HG03097 (cell line): ENCODE results near the gene SMOC2.
"Not testable (repeated sequence)": the region's sequence is repeated elsewhere in the genome, so short reads cannot be mapped to it uniquely, and the experiment has no call there.

Source experiments
- ATAC-seq: cut with Tn5 transposase; IDR thresholded peaks from one replicate; pipeline ENCODE4 v1.9.1; 2021; ENCODE audit not compliant: unreplicated experiment, low FRiP score

SMOC2 gene

DNA sequence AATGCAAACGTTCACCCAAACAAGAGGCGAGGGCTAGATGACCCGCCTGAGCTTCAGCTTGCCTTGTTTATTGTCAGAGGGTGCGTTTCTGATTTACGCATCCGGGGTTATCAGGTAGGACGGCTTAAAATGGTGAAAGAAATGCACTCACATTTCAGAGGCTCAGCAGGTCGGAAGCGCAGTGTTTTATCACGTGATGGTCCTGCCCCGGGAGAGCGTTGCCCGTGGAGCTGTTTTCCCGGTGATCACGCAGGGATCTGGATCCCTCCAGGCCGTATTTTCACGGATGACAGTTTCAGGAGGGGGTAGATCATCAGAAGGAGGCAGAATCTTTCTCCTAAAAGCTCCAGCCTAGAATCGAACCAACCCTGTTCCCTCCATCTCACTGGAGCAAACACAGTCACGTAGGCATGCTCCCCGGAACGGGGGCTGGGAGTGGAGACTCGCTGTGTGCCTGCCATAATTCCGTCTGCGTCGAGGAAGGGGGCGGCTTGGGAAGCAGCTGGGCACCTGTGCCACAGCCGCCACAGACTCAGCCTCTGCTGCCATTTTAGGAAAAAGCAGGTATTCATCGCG lies 121.7 kb downstream of the SMOC2 start:
- ATAC-seq: no peak

DNA sequence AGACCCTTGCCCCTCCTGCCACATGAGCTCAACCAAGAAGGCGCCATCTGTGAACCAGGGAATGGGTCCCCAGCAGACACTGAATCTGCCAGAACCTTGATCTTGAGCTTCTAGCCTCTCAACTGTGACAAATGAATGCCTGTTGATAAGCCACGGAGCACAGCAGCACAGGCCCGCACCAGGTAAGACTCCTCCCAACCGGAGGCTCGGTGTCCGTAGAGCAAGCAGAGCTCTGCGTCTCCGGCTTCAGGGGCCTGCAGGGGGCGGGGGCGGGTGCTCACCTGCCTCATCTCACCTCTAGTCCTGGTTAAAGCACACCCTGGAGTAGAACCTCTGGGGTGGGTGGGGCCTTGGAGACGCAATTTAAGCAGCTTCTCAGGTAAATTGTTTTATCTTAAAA lies 122.7 kb downstream of the SMOC2 start:
- no peak for ATAC-seq

DNA sequence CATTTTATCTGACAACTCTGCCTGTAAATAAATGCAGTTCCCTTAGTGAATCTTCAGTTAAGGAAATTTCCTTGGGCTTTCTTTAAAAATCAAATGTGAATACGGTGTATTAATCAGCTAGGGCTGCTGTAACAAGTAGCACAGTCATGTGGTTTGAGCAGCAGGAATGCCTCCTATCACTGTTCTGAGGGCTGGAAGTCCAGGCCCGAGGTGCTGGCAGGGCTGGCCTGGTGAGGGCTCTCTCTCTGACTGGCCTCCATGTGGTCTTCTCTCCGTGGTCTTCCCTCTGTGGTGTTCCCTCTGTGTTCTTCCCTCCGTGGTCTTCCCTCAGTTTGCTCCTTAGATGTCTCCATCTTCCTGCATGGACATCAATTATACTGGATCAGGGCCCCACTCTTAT lies 124.1 kb downstream of the SMOC2 start:
- ATAC-seq: no peak

DNA sequence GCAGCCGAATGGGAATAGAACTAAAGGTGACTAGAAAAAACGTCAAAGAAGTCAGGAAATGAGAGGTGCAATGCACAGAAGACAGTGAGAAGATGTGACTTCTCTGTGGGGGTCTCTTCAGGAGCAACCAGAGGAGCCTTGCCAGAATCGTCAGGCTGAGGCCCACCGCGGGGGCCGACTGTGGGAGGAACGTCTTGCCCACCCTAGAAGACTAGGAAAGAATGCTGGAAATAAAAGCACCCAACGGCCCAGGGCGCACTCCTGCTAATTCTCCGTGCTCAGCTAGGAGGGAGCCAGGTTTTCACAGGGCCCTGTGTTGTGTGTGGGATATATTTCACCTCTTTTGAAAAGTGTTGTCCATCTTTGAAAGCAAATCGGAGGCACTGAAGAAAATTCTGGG lies 129.2 kb downstream of the SMOC2 start:
- ATAC-seq: no peak

DNA sequence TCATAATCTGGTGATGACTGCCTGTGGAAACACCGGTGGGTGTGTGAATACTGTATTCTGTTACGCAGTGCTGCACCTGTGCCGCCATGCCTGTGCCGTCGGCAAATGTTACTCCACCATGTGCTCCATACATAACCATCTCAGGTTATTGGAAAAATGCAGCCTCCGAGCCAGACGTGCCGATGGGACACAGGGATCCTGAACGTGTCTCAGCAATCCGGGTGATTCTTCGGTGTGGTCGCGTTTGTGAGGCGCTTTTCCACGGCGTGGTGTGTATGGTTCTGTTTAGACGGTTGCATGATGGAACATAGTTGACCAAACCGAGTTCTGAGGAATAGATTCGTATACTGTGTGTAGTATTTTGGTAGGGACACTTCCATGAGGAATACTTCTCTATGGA lies 130.3 kb downstream of the SMOC2 start:
- no peak for ATAC-seq

DNA sequence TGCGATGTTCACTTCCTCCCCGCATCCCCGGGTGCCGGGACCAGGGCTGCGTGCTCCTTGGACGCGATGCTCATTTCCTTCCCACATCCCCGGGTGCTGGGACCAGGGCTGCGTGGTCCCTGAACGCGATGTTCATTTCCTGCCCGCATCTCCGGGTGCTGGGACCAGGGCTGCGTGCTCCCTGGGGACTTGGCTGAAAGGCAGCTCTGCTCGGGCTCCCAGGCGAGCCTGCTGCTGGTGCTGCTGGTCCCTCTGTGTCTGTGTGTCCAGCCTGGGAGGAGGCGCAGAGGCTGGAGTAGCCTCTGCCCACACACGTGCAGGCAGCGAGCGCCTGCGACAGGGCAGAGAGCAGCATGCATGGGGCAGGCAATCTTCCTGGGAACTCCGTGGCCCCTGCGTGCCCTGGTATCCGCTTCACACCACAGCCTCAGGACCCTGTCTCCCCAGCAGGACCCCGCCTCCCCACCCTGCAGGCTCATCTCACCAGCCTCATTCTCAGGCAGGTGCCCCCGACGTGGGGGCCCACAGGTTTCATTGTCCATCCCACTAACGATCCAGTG lies 132.4 kb downstream of the SMOC2 start:
- not testable (repeated sequence) for ATAC-seq

DNA sequence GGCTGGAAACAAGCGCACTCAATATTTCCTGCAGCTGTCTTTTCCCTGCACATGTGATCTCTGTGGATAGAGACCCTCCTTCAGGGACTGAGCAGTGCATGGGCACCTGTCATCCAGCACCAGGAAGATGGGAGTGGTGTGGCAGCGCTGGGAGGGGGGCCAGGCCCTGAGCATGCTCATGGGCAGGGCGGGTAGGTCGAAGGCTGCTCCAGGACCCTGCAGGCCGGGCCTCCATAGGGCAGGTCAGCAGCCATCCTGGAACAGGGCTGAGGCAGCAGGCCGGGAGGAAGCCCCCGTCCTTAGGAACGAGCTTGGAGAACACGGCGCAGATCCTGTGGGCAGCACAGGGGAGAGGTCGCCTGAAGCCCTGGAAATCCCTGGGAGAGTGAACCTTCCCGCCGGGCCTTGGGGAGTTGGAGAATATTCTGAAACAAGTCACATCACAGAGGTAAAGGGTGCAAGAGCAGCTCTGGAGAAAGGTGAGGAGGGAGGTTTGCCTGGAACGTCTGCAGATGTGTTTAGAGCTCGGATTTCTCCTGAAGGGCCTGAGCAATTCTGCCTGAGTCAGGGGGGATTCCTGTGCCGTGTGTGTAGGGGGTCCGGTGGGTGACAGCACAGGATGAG lies 133.2 kb downstream of the SMOC2 start:
- ATAC-seq: no peak

DNA sequence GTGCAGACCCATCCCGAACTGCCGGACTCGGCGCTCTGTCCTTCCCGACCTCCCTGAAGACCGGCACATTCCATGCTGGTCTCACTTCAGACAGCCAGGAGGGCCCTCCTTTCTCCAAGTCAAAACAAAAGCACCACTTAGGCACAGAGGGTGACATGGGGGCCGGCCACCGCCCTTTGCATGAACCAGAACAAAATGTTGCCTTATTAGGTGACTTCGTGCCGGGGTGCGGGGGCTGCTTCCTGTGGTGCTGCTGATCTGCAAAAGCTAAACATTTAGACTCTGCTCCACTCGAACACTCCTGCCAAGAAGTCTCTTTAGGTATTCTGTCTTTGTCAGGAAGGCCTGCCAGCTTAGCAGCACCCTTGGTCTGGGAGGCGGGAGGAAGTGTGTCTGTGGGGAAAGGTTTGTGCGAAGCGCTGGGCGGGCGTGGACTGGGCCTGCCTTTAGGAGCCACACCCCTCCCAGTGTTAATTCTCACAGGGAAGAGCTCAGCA lies 133.8 kb downstream of the SMOC2 start:
- ATAC-seq: no peak

DNA sequence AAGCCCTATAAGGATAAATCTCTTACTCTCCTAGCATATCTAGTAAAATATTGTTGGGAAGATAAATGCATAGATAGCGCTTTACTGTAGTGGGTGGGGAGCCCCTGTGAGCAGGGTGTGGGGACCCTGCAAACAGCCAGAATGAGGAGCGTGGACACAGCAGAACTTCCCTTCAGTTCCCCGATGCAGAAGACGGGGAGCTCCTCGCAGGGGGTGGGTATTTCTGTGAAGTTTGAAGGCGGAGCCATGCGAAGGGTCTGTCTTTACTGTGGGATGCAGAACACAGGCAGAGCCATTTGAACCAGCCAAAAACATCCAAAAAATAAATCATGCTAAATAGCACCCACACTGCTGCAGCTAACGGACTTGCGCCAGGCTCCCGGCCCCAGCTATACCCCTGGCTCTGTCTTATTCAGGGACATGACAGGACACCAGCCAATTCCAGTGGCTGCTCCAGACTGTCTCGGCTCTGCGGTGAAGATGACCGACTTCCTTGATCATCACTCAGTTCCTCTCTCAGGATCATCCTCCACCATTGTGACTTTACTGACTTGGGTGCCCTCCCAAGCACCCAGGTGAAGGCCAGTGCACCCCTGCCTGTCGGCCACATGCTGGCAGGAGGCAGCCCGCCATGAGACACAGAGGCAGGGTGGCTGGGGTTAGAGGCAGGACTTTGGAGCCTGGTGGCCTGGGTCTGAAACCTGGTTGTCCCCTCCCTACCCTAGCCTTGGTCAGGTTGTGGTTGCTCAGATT lies 134.5 kb downstream of the SMOC2 start:
- no peak for ATAC-seq

DNA sequence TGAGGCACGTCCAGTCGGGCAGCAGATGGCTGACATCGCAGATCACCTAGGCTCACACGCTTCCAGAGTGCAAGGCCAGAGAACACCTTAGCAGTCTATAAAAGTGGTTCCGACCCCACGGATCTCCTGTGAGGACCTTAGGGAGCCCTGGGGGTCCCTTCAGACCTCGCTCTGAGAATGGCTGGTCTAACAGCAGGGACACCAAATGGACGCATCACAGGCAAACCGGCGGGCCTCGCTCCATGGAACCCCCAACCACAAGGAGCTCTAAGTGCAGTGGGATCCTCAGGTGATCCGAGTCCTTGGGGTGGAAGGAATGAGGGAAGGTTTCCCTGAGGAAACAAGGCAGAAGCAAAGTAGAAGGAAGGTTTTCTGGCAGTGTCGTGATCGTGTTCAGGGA lies 135.4 kb downstream of the SMOC2 start:
- no peak for ATAC-seq

DNA sequence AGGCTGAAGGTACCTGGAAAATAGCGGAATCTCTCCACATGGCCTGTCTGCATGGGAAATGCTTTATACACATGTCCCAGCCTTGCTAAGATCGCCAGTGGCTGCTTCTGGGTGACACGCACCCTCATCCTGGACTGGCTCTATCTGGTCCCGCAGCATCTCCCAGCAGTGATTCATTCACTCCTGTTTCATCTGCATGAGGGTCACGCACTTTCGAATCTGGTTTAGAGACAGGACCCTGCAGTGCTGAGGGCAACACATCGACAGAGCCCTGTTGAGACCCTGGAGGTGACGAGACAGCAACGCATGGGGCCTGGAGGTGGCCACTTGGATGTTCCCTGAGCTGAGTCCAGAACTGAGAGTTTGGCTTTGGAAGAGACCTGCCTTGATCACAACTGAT lies 136.5 kb downstream of the SMOC2 start:
- ATAC-seq: no peak

DNA sequence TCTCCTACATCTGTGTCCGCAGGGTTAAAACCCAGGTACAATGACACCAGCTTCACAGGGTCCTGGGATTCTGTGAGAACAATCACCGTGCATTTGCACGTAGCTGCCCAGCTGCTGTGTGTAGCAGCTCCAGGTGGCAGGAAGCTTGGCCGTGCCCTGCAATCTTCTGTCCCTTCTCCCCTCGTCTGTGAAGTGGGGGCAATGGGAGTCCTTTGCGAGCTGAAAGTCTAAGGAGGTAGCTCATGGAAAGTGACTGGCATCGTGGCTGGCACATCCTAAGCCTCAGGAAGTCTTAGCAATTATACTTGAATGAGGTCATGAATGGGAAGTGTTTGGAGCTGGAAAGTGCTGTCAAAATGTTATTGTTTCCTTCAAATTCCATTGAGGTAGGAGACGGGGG lies 137.1 kb downstream of the SMOC2 start:
- no peak for ATAC-seq

DNA sequence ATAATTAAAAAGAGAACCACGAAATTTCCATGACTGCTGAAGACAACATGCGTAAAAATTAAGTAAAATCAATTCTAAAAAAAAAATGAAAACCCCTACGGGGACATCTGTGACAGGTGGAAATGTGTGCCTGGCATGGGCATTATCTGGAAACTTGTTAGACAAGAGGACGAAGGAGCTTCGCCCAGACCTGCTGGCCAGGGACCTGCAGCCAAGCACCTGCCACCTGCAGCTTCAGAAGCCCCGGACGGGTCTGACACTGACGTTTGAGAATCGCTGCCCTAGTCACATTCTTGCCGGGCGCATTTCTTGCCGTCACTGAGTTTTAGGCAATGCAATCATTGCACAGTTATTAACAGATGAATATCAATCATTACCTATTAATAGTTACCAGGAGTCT lies 140.3 kb downstream of the SMOC2 start:
- no peak for ATAC-seq

DNA sequence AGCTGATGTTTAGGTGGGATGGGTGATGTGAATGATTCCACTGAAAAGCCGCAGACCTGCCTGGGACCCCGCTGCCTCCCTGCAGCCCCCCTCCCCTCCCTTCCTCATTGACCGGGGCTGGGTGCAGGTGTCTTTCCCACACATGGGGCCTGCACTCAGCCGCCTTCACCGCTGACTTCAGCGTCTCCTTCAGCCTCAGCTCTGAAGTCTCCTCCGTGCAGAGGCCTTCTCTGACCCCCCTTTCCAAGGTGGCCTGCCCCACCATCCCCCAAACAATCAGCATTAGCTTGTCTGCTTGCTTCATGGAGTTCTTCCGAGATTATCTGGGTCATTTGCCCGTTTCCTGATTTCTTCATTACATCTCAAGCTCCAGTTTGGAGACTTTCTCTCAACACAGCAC lies 140.7 kb downstream of the SMOC2 start:
- ATAC-seq: no peak

DNA sequence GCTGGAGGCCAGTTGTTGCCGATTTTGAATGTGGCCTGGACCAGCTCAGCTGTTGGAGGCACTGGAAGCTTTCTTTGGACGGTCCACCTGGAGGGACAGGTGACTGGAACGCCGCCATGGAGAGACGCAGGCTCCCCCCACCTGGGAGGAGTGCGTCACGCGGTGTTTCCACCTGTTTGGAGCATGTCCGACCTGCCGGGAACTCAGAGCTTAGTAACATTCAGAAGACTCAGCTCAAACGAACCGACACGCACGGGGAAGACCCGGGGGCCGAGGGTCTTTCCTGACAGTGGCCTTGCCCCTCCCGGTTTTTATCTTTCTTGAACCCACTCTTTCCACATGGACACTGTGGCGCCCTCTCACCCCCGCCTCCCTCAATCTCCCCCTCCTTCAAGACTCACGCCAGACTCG lies 141.6 kb downstream of the SMOC2 start:
- no peak for ATAC-seq

DNA sequence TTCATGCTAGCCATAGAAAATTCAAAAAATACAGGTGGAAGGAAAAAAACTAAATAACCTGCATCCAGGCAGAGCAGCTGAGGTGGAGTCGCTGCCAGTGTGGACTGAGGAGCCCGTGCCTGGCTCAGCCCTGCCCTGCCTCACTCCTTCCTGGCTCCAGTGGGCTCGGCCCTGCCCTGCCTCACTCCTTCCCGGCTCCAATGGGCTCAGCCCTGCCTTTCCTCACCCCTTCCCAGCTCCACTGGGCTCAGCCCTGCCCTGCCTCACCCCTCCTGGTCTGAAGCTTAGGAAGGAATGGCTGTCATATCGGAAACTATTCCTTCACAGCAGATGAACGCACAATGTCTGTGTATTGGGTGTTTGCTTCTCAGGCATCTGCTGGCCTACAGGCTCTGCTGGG lies 142.1 kb downstream of the SMOC2 start:
- ATAC-seq: no peak

DNA sequence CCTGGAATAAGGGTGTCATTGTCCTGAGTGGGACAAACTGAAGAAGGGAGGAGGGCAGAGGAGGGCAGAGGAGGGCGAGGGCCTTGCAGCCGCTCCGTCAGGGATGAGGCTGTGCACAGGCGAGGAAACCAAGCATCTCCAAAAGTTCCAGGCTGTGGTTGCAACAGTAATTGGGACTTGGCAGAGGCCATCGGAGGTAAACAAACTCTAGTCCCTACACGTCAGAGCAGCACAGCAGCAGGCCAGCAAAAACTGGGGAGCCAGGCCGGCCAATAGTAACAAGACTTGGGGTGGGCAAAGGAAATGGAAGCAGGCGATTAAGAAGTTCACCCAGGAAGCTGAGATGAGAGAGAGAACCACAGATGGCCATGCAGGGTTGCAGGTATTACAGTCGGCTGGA lies 142.8 kb downstream of the SMOC2 start:
- ATAC-seq: no peak

DNA sequence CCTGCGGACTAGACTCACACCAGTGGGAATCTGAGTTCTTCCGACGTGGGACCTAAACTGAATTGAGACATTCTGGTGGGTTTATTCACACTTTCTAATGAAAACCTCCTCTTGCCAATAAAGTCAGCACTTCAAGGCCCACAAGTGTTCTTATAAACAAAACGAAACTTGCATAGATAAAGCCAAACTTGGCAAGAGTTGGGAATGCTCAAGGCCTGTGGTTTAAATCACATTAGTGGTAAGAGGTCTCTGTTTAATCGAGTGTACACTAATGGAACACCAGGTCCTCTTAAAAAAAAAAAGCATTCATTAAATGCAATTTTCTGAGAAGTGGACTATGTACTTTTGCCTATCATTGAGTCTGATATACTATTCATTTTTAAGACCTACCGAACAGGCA lies 143.3 kb downstream of the SMOC2 start:
- ATAC-seq: no peak

DNA sequence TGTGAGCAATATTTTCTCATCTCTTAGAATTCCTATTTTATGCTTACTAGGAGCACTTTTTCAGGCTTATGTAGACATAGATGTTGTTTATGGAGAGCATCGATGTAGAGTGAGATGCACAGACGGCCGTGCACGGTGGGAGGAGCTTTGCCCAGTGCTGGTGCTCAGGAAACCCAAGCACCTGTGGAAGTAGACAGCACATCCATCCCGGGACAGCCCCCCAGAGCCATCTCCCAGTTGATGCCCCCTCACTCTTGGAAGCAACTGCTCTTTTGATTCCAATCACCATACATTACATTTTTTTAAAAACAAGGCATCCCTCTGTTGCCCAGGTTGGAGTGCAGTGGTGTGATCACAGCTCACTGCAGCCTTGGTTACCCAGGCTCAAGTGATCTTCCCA lies 143.7 kb downstream of the SMOC2 start:
- no peak for ATAC-seq

DNA sequence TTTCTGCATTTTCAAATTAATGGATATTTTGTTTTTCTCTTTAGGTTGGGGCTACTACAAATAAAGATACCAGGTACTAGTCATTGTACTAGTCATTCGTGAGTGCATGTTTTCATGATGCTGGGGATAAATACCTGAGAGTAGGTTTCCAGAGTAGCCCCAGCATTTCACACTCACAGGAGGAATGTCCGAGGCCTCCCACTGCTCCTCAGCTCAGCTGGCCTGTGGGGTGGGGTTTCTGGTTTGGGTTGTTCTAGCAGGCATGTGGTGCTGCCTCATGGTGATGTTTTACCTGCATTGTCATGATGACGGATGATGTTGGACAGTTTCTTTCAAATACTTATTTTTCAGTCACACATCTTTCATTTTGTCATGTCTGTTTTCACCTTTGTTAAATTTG lies 144.5 kb downstream of the SMOC2 start:
- ATAC-seq: no peak

DNA sequence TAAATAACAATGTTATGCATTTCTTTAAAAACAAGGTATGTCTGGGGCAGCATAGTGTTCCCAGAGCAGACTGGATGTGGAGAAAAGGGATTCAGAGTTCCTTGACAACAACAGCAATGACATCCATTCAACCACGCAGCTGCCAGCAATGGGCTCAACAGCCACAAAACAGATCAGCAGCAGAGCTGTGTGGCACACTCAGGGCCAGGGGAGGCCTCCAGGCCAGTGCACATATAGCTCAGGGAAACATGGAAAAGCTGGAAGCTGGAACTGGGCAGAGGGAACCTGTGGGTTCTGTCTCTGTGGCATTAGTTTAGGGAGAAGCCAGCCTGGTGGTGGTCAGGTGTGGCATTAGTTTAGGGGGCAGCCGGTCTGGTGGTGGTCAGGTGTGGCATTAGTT lies 148.3 kb downstream of the SMOC2 start:
- no peak for ATAC-seq

DNA sequence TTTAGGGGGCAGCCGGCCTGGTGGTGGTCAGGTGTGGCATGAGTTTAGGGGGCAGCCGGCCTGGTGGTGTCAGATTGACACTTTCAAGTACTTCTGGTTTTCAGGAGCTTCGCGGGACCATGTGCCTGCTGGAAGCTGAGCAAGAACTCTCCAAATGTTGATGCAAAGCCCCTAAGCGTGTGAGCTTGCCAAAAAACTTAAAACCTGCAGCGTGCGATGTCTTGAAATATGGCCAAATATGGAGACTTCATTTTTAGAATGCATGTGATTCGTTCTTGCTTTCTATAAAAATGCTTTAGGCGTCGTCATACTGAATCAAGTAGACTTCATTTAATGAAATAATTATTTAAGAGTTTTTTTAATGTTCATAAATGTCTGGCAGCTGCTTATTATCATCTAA lies 149.4 kb downstream of the SMOC2 start:
- no peak for ATAC-seq
